ENCODE results near the gene GPR107. TPM values are rescaled to one million over a fixed set of nuclear protein-coding genes. Genes with fewer than 3 reads are reported as not detected.

Gene GPR107
- total RNA-seq, 1 donor from 2014 or later, result 67.4 TPM

GRCh38 chr9:130157079-130157478, 103.4 kb downstream of the GPR107 start:
- Mint-ChIP-seq H3K9me3 (no peaks in the 10 kb centered on the region), H3K4me1 (peaks cover 2% of the 10 kb centered on the region), H3K27ac (no peak overlapping the region), H3K36me3 (no peaks in the 10 kb centered on the region), H3K4me3 (no peak overlapping the region), H3K27me3 (ENCODE audit: low read depth) (no peaks in the 10 kb centered on the region)
- no peak for DNase-seq (ENCODE audit: low spot score in 2 of 2, unreplicated experiment in 2 of 2)
- TF ChIP-seq CTCF (IDR thresholded peaks at IDR 0.05; ENCODE audit: unreplicated experiment), result no peak

DNA sequence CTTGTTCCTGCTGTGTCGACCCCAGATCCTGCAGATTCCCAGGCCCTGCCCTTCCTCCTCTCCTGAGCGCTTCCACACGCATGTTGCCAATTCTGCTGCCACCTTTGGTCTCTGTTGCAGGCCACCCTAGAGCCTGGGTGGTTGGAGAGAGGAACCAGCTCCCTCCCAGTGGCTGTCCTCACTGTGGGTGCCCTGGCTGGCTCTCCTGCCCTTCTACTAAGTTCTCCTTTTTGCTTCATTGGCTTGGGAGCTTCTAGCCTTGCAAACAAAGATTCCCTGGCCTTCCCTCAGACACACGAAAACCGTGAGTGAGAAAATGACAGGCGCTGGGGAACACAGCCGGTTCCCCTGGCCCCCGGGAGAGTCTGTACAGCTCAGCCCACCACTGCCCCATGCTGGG, 104.3 kb downstream of the GPR107 start:
- Mint-ChIP-seq H3K27me3 (ENCODE audit: low read depth) (no peaks in the 10 kb centered on the region), H3K36me3 (no peaks in the 10 kb centered on the region), H3K4me1 (no peaks in the 10 kb centered on the region), H3K9me3 (no peaks in the 10 kb centered on the region), H3K27ac (no peak overlapping the region), H3K4me3 (no peak overlapping the region)
- TF ChIP-seq CTCF (IDR thresholded peaks at IDR 0.05; ENCODE audit: unreplicated experiment), result no peak
- no peak for DNase-seq (ENCODE audit: low spot score in 2 of 2, unreplicated experiment in 2 of 2)

- Mint-ChIP-seq H3K4me1 (no peaks in the 10 kb centered on the region), H3K4me3 (no peak overlapping the region), H3K9me3 (no peaks in the 10 kb centered on the region), H3K27ac (no peak overlapping the region), H3K27me3 (ENCODE audit: low read depth) (no peaks in the 10 kb centered on the region), H3K36me3 (no peaks in the 10 kb centered on the region)
- no peak for DNase-seq (ENCODE audit: low spot score in 2 of 2, unreplicated experiment in 2 of 2)
- TF ChIP-seq CTCF (IDR thresholded peaks at IDR 0.05; ENCODE audit: unreplicated experiment), result no peak
Measured at GRCh38 chr9:130159057-130159456, 105.4 kb downstream of the GPR107 start.

GRCh38 chr9:130159915-130160670, 106.4 kb downstream of the GPR107 start:
- H3K36me3 Mint-ChIP-seq, result no peaks in the 10 kb centered on the region
- H3K9me3 Mint-ChIP-seq, result no peaks in the 10 kb centered on the region
- H3K4me1 Mint-ChIP-seq, result no peaks in the 10 kb centered on the region
- DNase-seq (ENCODE audit: low spot score in 2 of 2, unreplicated experiment in 2 of 2), result no peak
- H3K4me3 Mint-ChIP-seq, result no peak overlapping the region
- H3K27ac Mint-ChIP-seq, result no peak overlapping the region
- TF ChIP-seq CTCF (IDR thresholded peaks at IDR 0.05; ENCODE audit: unreplicated experiment), result no peak
- no peaks in the 10 kb centered on the region for H3K27me3 Mint-ChIP-seq (ENCODE audit: low read depth)

DNA sequence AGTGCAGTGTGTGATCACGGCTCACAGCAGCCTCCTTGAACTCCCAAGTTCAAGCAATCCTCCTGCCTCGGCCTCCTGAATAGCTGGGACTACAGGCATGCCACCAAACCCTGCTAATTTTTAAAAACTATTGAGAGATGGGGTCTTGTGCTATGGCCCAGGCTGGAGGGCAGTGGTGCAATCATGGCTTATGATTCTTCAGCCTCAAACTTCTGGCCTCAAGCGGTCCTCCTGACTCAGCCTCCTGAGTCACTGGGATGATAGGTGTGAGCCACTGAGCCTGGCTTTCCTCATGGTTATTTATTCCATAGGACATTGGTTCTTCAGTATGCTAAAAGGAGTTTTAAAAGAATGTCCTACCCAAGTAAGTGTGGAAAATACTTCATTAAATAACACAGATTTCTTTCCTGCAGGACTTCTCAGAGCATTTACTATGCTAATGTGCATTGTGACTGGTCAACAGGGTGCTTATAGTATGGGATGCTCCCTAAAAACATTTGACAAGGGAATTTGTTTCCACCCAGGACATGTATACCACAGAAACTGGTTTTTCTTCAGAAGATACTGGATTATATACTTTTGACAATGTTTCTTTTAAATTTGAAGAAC, 107.3 kb downstream of the GPR107 start:
- Mint-ChIP-seq H3K27me3 (ENCODE audit: low read depth) (no peaks in the 10 kb centered on the region), H3K36me3 (no peaks in the 10 kb centered on the region), H3K27ac (no peak overlapping the region), H3K4me1 (no peaks in the 10 kb centered on the region), H3K9me3 (no peaks in the 10 kb centered on the region), H3K4me3 (no peak overlapping the region)
- no peak for TF ChIP-seq CTCF (IDR thresholded peaks at IDR 0.05; ENCODE audit: unreplicated experiment)
- DNase-seq (ENCODE audit: low spot score in 2 of 2, unreplicated experiment in 2 of 2), result no peak
